H54 (cell line): ENCODE data around the gene WRNIP1.

Experiments
- DNase-seq: peaks from one replicate; pipeline ENCODE4 v3.0.0; 2011; ENCODE audit warnings: low spot score, mixed read lengths; ENCODE audit not compliant: insufficient read length
- FAIRE-seq: peaks from 3 replicates; lab custom pipeline; 2011; peaks lifted over from hg19 to GRCh38; lab: Jason Lieb, UNC
- POLR2A ChIP-seq: IDR thresholded peaks from 2 replicates; pipeline ENCODE4 v1.6.1; 2011; ENCODE audit warnings: low read depth, mild to moderate bottlenecking, low read length

Gene WRNIP1

DNA sequence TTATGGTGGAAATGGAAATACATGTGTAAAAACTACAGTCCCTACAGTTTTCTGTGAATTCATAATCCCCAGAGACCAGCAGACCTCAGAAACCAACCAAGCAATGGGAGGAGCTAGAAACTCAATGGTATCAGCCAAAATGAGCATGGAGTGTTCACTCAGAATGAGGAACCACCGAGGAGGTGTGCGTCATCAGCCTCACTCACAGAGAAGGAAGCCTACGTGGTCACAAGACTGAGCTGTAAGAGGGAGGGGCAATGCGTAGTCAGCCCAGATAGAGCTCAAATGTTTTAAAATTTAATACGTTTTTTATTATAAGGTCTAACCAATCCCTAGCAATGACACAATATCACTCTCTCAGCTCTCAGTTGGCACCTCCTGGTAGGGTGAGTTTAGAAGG lies 31.9 kb upstream of the WRNIP1 start:
- DNase-seq = no peak
- TF ChIP-seq POLR2A = no peak
- FAIRE-seq = no peak

DNA sequence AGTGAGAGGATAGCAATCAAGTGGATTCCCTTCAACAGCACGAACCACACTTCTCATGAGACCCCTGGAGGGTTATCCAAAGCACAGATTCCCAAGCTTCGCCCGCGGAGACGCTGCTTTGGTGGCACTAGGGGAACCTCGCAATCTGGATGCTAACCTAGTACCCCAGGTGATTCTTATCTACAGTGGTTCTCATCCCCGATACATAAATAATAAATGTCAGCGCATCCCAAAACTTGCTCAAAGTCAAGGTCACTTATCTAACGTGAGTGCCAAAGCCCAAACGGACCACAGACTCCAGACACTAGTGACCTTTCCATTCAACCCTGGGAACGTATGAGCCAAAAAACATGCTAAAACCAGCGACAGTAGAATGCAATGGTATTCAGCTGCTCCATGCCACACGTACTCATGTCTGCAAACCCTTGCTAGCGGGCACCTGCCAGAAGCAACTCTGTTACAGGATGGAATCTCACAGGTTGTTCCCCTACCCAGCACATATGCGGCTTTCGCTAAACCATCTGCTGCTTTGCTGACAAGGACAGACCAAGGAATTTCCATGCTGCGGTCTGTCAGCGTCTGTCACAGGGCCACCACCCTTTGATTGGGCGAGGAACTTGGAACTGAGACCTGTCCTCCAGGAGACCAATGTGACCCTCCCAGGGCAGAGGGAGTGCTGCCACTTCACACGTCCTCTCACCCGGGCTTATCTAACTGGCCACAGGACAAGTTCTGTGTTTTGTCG lies 31.3 kb upstream of the WRNIP1 start:
- TF ChIP-seq POLR2A = no peak
- DNase-seq (no peak), FAIRE-seq (no peak)

DNA sequence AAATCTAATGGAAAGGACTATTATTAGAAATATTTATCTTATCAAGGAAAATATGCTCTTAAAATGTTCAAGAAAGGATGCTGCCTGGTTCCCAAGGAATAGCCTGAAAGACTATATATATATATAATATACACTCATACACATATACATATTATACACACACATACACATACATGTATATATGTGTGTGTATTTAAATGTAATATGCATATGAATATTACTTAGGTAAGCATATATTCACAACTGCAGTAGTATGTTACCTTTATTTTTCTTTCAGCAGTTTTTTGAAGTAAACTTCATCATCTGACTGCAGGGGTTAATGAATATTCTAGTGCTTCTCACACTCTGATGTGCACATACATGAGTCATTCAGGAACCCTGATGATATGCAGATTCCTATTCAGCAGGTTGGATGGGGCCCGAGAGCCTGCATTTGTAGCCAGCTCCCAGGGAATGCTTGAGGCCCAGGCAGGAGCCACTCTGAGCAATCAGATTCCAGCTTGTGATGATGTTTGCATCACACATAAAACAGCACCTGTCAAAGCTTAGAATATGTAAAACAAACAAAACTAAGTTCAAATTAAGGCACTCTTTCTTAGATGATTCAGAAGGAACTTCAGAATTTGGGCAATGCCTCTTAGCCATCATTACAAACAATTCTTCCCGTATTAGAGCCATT lies 30.6 kb upstream of the WRNIP1 start:
- FAIRE-seq (no peak), DNase-seq (no peak)
- no peak for TF ChIP-seq POLR2A

DNA sequence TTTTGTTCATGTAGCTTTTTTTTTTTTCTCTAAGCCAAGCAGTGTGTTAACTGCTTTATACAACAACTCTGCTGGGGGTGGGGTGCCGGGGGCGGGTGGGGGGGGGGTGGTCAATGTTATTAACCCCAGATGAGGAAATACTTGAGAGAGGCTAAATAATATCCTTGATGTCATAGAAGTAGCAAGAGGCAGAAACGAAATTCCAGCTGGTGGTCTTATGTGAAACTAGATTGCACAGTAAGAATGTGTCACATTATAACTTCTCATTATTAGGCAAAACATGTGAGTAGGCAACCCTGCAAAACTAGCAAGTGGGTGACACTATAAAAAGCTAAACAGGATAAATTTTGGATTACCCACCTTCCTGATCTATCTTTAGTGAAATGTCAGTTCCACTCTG lies 27.3 kb upstream of the WRNIP1 start:
- no peak for FAIRE-seq
- DNase-seq = no peak
- no peak for TF ChIP-seq POLR2A

DNA sequence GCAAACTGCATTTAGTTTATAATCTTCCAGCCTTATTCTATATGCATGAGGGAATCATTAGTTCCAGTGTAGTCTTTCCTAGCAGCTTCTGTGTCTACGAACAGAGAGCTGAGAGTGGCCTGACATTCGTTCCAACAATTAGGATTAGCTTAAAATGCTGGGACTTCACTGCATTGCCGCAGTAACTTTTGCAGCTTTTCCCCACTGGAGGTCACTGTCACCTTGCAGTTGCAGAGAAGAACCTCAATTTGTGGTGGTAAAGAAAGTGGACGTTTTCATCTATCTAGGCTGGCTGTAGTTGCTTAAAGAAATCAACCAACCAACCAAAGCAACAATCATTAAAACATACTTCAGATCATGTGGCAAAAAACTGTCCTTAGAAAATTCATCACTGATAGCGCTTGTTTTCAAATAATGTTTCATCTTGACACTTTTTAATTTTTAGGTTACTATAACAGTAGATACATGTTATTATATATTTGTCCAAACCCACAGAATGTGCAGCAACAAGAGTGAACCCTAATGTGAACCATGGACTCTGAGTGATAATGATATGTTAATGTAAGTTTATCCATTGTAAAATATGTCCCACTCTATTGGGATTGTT lies 26.7 kb upstream of the WRNIP1 start:
- DNase-seq (peak; percentile 35), FAIRE-seq (peak; percentile 92)
- TF ChIP-seq POLR2A = no peak

DNA sequence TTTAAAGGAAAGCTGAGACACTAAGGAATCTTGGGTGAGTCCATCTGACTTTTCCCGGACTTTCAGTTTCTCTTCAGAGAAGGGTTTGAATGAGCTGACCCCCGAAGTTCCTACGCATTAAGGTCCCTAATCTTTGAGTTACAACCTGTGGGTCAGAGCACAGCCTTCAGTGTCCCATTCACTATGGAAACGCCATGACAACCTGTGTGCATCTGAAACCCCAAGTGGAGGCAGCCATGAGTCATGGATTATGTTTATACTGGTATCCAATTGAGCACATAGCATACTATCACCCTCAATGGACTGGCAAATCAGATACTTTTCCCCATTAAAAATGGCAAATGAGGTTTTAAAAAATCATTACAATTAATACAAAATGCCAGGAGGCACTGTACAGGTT lies 25.9 kb upstream of the WRNIP1 start:
- FAIRE-seq (peak; percentile 80), DNase-seq (no peak)

DNA sequence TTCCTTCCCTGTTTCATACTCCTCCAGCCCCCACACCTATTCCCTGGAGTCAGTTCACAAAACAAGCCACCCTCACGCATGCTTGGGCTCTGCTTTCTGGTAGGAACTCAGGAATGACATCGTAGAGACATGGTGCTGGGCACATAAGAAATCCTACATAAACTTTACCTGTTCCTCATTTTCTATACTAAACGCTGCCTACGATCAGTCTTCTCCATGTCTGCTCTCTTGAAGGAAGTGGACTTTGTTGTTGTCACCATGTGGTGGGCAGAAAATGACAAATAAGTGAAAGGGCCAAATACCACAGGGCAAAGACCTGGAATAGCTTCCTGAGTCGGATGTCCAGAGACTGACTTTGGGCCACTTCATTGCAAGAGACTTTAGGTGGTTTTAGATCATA lies 24.6 kb upstream of the WRNIP1 start:
- FAIRE-seq (no peak), DNase-seq (no peak)
- no peak for TF ChIP-seq POLR2A

More for the DNA sequence above, 25.9 kb upstream of the WRNIP1 start:
- no peak for TF ChIP-seq POLR2A

DNA sequence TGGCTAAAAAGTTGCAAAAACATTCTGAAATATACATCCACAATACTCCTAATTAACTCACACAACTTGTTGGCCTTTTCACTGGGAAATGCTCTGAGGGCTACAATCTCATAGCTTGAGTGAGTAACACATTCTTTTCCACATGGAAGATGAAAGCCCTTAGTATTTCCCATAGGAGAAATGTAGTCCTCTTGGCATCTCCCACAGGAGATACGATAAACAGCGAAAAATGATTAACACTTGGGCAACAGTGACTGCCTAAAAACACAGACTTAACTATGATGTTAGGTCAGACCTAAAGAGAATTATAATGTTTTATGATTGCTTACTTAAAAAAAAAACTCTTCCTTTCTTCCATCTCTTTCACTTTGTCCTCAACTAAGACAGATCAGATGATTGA lies 23.4 kb upstream of the WRNIP1 start:
- DNase-seq = no peak
- no peak for TF ChIP-seq POLR2A
- FAIRE-seq = no peak

DNA sequence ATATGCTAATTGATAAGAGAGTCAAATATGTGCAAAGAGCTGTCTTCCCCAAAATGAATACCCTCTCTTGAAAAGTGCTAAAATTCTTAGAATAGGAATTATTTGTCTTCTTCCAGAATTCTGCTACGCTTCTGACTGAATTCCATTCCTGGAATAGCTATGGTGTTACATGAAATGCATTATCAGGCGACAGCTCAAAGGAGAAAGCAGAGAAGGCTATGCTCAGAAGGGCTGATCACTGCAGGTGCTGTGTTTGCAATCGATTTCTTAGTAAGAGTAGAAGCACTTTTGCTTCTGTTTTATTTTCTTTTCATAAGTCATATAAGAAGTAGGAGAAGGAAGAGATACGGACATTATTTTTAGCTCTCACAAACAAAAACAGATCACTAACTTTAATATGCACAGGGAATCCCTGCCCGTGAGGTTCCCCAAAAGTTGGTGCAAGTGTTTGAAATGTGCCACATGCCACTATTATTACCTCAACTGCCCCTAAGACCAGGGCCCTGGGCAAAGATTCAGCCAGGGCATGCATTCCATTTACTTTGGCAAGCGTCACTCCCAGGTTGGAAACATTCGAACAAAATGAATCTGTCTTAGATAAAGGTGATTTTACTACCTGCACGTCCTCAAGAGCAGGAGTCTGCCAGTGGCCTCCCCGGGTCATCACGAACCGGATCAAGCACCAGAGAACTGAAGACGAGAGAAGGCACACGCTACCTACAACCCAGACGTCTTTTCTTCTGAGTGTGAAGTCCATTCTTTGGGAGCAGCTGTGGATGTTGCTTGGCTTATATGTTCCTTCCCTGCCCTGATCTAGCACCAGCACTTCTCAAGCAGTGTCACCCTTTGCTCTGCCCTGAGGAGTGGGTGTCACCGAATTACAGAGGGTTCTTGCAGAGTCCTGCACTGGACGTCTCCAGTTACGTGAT lies 21.6 kb upstream of the WRNIP1 start:
- FAIRE-seq = no peak
- TF ChIP-seq POLR2A = no peak
- DNase-seq = no peak

DNA sequence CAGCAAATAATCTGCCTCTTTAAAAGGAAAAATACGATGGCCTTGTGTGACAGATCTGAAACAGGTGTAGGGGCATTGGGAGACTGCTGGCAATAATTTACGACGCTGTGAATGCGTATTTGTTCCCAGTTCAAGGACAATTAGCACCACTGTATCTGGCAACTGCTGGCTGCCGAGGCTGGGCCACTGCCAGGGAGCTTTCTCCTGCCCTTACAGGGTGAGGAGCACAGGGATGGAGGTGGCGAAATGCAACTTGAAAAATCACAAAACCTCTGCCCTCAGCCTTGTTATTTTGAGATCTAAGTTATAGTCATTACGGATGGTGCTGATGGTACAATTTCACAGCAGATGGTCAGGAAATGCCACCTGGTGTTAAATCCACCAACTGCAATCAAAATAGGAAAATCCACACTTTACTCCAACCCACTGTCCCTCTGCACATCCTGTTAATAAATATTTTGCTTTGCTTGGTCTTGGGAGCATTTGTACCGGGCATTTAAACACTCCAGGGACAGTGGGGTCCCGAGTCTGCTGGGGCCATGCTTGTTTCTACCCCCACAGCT lies 20.9 kb upstream of the WRNIP1 start:
- TF ChIP-seq POLR2A = no peak
- FAIRE-seq = no peak
- no peak for DNase-seq

DNA sequence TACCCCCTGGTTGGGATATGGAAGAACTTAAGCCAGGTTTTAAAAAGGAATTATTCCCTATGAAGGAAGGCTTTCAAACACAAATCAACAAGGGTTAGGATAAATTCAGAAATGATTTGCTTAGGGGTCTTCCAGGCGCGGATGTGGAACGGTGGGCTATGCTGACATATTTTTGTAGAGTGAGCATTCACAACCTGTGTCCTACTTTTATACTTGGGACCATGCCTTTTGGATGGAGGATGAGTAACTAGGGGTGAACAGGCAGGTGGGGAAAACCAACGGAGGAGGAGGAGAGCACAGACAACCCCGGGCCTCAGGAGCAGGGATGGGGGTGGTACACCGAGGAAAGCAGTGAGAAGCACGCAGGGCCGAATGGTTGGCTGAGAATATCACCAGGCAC lies 20.4 kb upstream of the WRNIP1 start:
- FAIRE-seq = no peak
- no peak for TF ChIP-seq POLR2A
- no peak for DNase-seq

DNA sequence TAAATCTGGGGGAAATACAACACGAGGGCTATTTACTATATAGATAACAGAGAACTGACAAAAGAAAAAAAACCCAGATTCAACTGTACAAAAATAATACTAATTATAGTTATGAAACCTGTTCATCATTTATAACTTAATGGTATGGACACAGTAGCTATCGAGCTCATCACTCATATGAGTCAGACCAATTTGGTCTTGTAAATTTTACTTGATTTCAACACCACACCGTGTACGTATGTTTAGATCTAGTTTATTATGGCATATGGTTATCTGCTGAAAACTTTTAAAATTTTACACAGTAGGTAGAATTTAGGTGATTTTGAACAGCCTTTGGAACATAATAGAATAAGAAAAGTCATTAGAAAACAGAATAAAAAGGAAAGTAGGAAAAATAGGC lies 19.9 kb upstream of the WRNIP1 start:
- no peak for DNase-seq
- no peak for TF ChIP-seq POLR2A
- no peak for FAIRE-seq

DNA sequence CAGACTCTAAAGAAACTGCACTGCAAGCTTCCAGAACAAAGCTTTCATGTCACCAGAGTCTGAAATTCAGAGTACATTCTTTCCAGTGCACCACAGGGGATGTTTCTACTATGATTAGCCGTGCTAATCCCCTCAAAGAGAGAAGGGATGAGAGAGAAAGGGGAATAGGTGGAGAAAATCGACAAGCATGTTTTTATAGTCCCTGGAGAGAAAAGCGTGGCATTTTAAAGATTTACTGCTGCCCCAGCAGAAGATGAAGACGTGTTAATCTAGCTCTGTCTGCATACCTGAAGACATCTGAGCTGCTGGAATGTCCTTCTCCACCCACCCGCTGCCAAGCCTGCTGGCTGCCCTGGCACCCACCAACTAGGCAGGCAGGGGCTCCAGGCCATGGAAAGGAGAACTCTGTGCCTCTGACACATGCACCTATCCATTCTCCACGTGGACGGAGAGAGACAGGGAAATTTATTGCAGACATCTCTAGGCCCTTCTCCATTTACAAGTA lies 18.6 kb upstream of the WRNIP1 start:
- no peak for DNase-seq
- no peak for FAIRE-seq
- no peak for TF ChIP-seq POLR2A
